HG02938 (cell line): ENCODE measurements around the gene ELAVL1.
A peak's percentile ranks its signal among the peaks of the same experiment; 100 is the strongest.
"Not testable (repeated sequence)": the region's sequence is repeated elsewhere in the genome, so short reads cannot be mapped to it uniquely, and the experiment has no call there.

Experiments used
- ATAC-seq: cut with Tn5 transposase; IDR thresholded peaks from one replicate; pipeline ENCODE4 v1.9.1; 2021; ENCODE audit warnings: mild to moderate bottlenecking, moderate library complexity; ENCODE audit not compliant: unreplicated experiment

The ELAVL1 gene

GRCh38 chr19:7925171-7925851 lies 80.1 kb downstream of the ELAVL1 start:
- no peak for ATAC-seq

GRCh38 chr19:7924651-7925170 lies 80.7 kb downstream of the ELAVL1 start:
- ATAC-seq: no peak

- ATAC-seq: no peak
These were observed 81.2 kb downstream of the ELAVL1 start for GRCh38 chr19:7924241-7924640.

GRCh38 chr19:7923295-7924191 lies 81.9 kb downstream of the ELAVL1 start:
- no peak for ATAC-seq

GRCh38 chr19:7922836-7923195 lies 82.6 kb downstream of the ELAVL1 start:
- ATAC-seq: no peak

- ATAC-seq: no peak
These were observed 83.2 kb downstream of the ELAVL1 start for GRCh38 chr19:7921967-7922835.

GRCh38 chr19:7921302-7921966 lies 84.0 kb downstream of the ELAVL1 start:
- ATAC-seq: no peak

- ATAC-seq: peak; percentile 34
These were observed 84.7 kb downstream of the ELAVL1 start for GRCh38 chr19:7920519-7921301.

GRCh38 chr19:7919610-7920518 lies 85.6 kb downstream of the ELAVL1 start, which contains the start of gene SNAPC2:
Gene SNAPC2, plus strand, starts transcription at chr19:7920338. Its CDS starts 29 bp downstream, at chr19:7920367.
- ATAC-seq: peak; percentile 62

GRCh38 chr19:7918615-7919421 lies 86.6 kb downstream of the ELAVL1 start:
- no peak for ATAC-seq

- not testable (repeated sequence) for ATAC-seq
These were observed 87.3 kb downstream of the ELAVL1 start for GRCh38 chr19:7918062-7918614.

GRCh38 chr19:7917267-7918061 lies 88.0 kb downstream of the ELAVL1 start:
- ATAC-seq: no peak

- no peak for ATAC-seq
These were observed 88.5 kb downstream of the ELAVL1 start for GRCh38 chr19:7916955-7917266.

GRCh38 chr19:7916103-7916954 lies 89.1 kb downstream of the ELAVL1 start:
- no peak for ATAC-seq

GRCh38 chr19:7915250-7916102 lies 90.0 kb downstream of the ELAVL1 start:
- no peak for ATAC-seq
